Neuronal stem cell (in vitro differentiated cells): Measurements from ENCODE around the gene TUNAR. TPM values are rescaled to one million over a fixed set of nuclear protein-coding genes. Genes with fewer than 3 reads are reported as not detected.

Experiments used
- DNase-seq: peaks from one replicate; pipeline ENCODE4 v3.0.0-alpha.2; 2013; ENCODE audit warnings: low spot score
- H2AFZ ChIP-seq: one replicate; pipeline ENCODE4 v1.6.1; 2013; ENCODE audit warnings: mild to moderate bottlenecking, low read length, inconsistent platforms
- H2AK5ac ChIP-seq: 2 replicates; pipeline ENCODE4 v1.6.1; 2013; ENCODE audit warnings: low read depth, mild to moderate bottlenecking, inconsistent platforms, low read length, moderate library complexity, mixed read lengths
- H2BK120ac ChIP-seq: 2 replicates; pipeline ENCODE4 v1.6.1; 2013; ENCODE audit warnings: low read depth, mild to moderate bottlenecking, inconsistent platforms, low read length, moderate library complexity, mixed read lengths
- H2BK12ac ChIP-seq: one replicate; pipeline ENCODE4 v1.6.1; 2013; ENCODE audit warnings: low read length, inconsistent platforms
- H2BK15ac ChIP-seq: 2 replicates; pipeline ENCODE4 v1.6.1; 2013; ENCODE audit warnings: mild to moderate bottlenecking, low read length, inconsistent platforms, mixed read lengths
- H2BK5ac ChIP-seq: one replicate; pipeline ENCODE4 v1.6.1; 2013; ENCODE audit warnings: inconsistent platforms, mild to moderate bottlenecking, low read length, moderate library complexity
- H3K14ac ChIP-seq: one replicate; pipeline ENCODE4 v1.6.1; 2013; ENCODE audit warnings: low read length, inconsistent platforms
- H3K18ac ChIP-seq: 2 replicates; pipeline ENCODE4 v1.6.1; 2013; ENCODE audit warnings: low read length, inconsistent platforms
- H3K23ac ChIP-seq: 2 replicates; pipeline ENCODE4 v1.6.1; 2013; ENCODE audit warnings: low read depth, mild to moderate bottlenecking, mixed read lengths, low read length, inconsistent platforms; ENCODE audit not compliant: poor library complexity
- H3K27ac ChIP-seq: replicated peaks from 3 replicates; pipeline ENCODE4 v1.5.1; 2013; ENCODE audit warnings: low read length, inconsistent platforms
- H3K27me3 ChIP-seq, 3 experiments: 2 replicates each; pipeline ENCODE4 v1.6.1; 2013; ENCODE audit warnings: low read length in 3 of 3, mild to moderate bottlenecking in 2 of 3, inconsistent platforms in 1 of 3, low read depth in 1 of 3, mixed read lengths in 1 of 3, moderate library complexity in 1 of 3; ENCODE audit not compliant: control insufficient read depth in 3 of 3, insufficient read depth in 3 of 3
- H3K36me3 ChIP-seq, 2 donors: replicated peaks in 1 of 2; 2 replicates each; pipeline ENCODE4 v1.6.1; 2013; ENCODE audit warnings: low read length in 2 of 2; ENCODE audit not compliant: control insufficient read depth in 2 of 2, insufficient read depth in 2 of 2
- H3K4ac ChIP-seq: 2 replicates; pipeline ENCODE4 v1.6.1; 2013; ENCODE audit warnings: inconsistent platforms, mild to moderate bottlenecking, low read length, moderate library complexity
- H3K4me1 ChIP-seq, 2 donors: 1 replicate in 1 of 2; 2 replicates in 1 of 2; pipeline ENCODE4 v1.6.1; 2013; ENCODE audit warnings: low read length in 2 of 2, low read depth in 1 of 2; ENCODE audit not compliant: control insufficient read depth in 2 of 2, insufficient read depth in 1 of 2
- H3K4me2 ChIP-seq: one replicate; pipeline ENCODE4 v1.6.1; 2013; ENCODE audit warnings: mild to moderate bottlenecking, low read length, inconsistent platforms; ENCODE audit not compliant: insufficient read depth, poor library complexity, severe bottlenecking
- H3K4me3 ChIP-seq, 2 donors: 2 replicates each; pipeline ENCODE4 v1.5.1; 2013; ENCODE audit warnings: low read length in 2 of 2, mild to moderate bottlenecking in 2 of 2, inconsistent platforms in 1 of 2, moderate library complexity in 1 of 2
- H3K79me1 ChIP-seq: one replicate; pipeline ENCODE4 v1.6.1; 2013; ENCODE audit warnings: low read depth, mild to moderate bottlenecking, inconsistent platforms, low read length, moderate library complexity
- H3K9ac ChIP-seq: one replicate; pipeline ENCODE4 v1.6.1; 2013; ENCODE audit warnings: mild to moderate bottlenecking, low read depth, low read length, inconsistent platforms; ENCODE audit not compliant: poor library complexity
- H3K9me3 ChIP-seq, 2 donors: replicated peaks in 1 of 2; 2 replicates each; pipeline versions ENCODE3 to v1.6.1; 2013; ENCODE audit warnings: low read length in 2 of 2, mild to moderate bottlenecking in 2 of 2, inconsistent platforms in 1 of 2, low read depth in 1 of 2, mixed read lengths in 1 of 2, moderate library complexity in 1 of 2; ENCODE audit not compliant: control insufficient read depth in 2 of 2, insufficient read depth in 1 of 2
- H4K8ac ChIP-seq: one replicate; pipeline ENCODE4 v1.6.1; 2013; ENCODE audit warnings: low read depth, mild to moderate bottlenecking, inconsistent platforms, low read length, moderate library complexity
- H4K91ac ChIP-seq: one replicate; pipeline ENCODE4 v1.6.1; 2013; ENCODE audit warnings: low read length, low read depth, mild to moderate bottlenecking, inconsistent platforms; ENCODE audit not compliant: poor library complexity
- WGBS, 2 donors: extraction: QIAGEN DNeasy Blood & Tissue Kit; methylation state at CpG; one replicate each; pipeline ENCODE4 v1.1.7; 2013; ENCODE audit warnings: missing lambda C conversion rate in 2 of 2, mixed read lengths in 1 of 2; ENCODE audit not compliant: insufficient read length in 2 of 2, insufficient replicate concordance in 1 of 2; ENCODE audit errors: extremely low coverage in 2 of 2; 5-methylcytosine and 5-hydroxymethylcytosine counted together
- polyA plus RNA-seq, 2 experiments: library from polyadenylated mRNA; stranded (reverse); fragments of 200-250 nt; gene quantifications; one replicate each; pipeline ENCODE4 v1.2.3, GENCODE V29; 2013

Gene TUNAR
- 13.9 TPM for polyA plus RNA-seq (2013, experiment 1 of 2)
- polyA plus RNA-seq (2013, experiment 2 of 2) = 13.2 TPM

- H4K8ac ChIP-seq = no peak within 1 kb of the TSS
- H3K4ac ChIP-seq = no peak within 1 kb of the TSS
- H4K91ac ChIP-seq = peak within 1 kb of the TSS; percentile 49
- H2BK15ac ChIP-seq = peak within 1 kb of the TSS; percentile 49
- H3K4me3 ChIP-seq = peak within 1 kb of the TSS; percentile 64 to 90
- no CpG with 5 or more reads among the region's 70 CpGs for WGBS, 2 donors
- H3K27me3 ChIP-seq = peaks cover 0 to 30% (median 0%) of the 10 kb centered on the region in 3 experiments
- H3K18ac ChIP-seq = peak within 1 kb of the TSS; percentile 95
- H2BK5ac ChIP-seq = peak within 1 kb of the TSS; percentile 75
- H3K4me1 ChIP-seq = peaks cover 11 to 16% of the 10 kb centered on the region in 2 donors
- H2AFZ ChIP-seq = peak within 1 kb of the TSS; percentile 98
- no peak within 1 kb of the TSS for H2BK120ac ChIP-seq
- peaks cover 2% of the 10 kb centered on the region for H3K79me1 ChIP-seq
- H3K9ac ChIP-seq = peak within 1 kb of the TSS; percentile 88
- peak; percentile 32 for DNase-seq
- H2BK12ac ChIP-seq = peak within 1 kb of the TSS; percentile 14
- peak within 1 kb of the TSS; percentile 42 for H3K14ac ChIP-seq
- H3K36me3 ChIP-seq = no peaks in the 10 kb centered on the region
- H2AK5ac ChIP-seq = peak within 1 kb of the TSS; percentile 81
- H3K9me3 ChIP-seq = peaks cover 0 to 3% of the 10 kb centered on the region in 2 donors
- H3K23ac ChIP-seq = no peak within 1 kb of the TSS
- no peak within 1 kb of the TSS for H3K27ac ChIP-seq
- peak within 1 kb of the TSS; percentile 88 for H3K4me2 ChIP-seq
Measured at GRCh38 chr14:95876761-95877538, at the start of gene TUNAR. Gene TUNAR (plus strand): TSS chr14:95876832.

GRCh38 chr14:95828649-95829265 is 47.9 kb upstream of the TUNAR start:
- WGBS, 2 donors = no CpG with 5 or more reads among the region's 3 CpGs
- Histone ChIP-seq H3K4me2 (no peak overlapping the region), H3K4ac (no peak overlapping the region)

GRCh38 chr14:95829321-95829720 is 47.3 kb upstream of the TUNAR start:
- Histone ChIP-seq H3K4me2 (no peak overlapping the region), H2AK5ac (peak overlapping the region; percentile 22), H2BK15ac (no peak overlapping the region), H3K36me3 (no peaks in the 10 kb centered on the region), H3K9ac (no peak overlapping the region), H3K23ac (no peak overlapping the region), H2BK120ac (no peak overlapping the region), H4K8ac (no peak overlapping the region), H3K9me3 (no peaks in the 10 kb centered on the region), H3K27ac (no peak overlapping the region), H3K4me3 (no peak overlapping the region), H3K18ac (no peak overlapping the region), H4K91ac (no peak overlapping the region), H3K79me1 (no peaks in the 10 kb centered on the region), H3K27me3 (peaks cover 0 to 2% (median 0%) of the 10 kb centered on the region in 3 experiments), H2BK12ac (peak overlapping the region; percentile 2), H3K4ac (no peak overlapping the region), H2AFZ (no peak overlapping the region), H3K4me1 (peaks cover 0 to 4% of the 10 kb centered on the region in 2 donors), H3K14ac (no peak overlapping the region), H2BK5ac (no peak overlapping the region)
- no peak for DNase-seq
- no CpG with 5 or more reads among the region's 3 CpGs for WGBS, 2 donors

More at GRCh38 chr14:95828649-95829265, 47.9 kb upstream of the TUNAR start:
- peak overlapping the region; percentile 13 for H2AFZ ChIP-seq
- H2BK120ac ChIP-seq = no peak overlapping the region
- H4K8ac ChIP-seq = no peak overlapping the region
- no peak overlapping the region for H3K27ac ChIP-seq
- no peak overlapping the region for H4K91ac ChIP-seq
- H3K18ac ChIP-seq = no peak overlapping the region
- peaks cover 0 to 4% of the 10 kb centered on the region in 2 donors for H3K4me1 ChIP-seq
- H2AK5ac ChIP-seq = no peak overlapping the region
- H3K9ac ChIP-seq = no peak overlapping the region
- H2BK15ac ChIP-seq = no peak overlapping the region
- H3K79me1 ChIP-seq = no peaks in the 10 kb centered on the region
- no peak overlapping the region for H2BK12ac ChIP-seq
- H3K27me3 ChIP-seq = peaks cover 0 to 2% (median 0%) of the 10 kb centered on the region in 3 experiments
- H2BK5ac ChIP-seq = no peak overlapping the region
- no peak overlapping the region for H3K14ac ChIP-seq
- no peaks in the 10 kb centered on the region for H3K9me3 ChIP-seq
- H3K23ac ChIP-seq = no peak overlapping the region
- peak overlapping the region in 1 of 2 donors; percentile 27 for H3K4me3 ChIP-seq
- H3K36me3 ChIP-seq = no peaks in the 10 kb centered on the region
- no peak for DNase-seq

- no peaks in the 10 kb centered on the region for H3K79me1 ChIP-seq
- no peak overlapping the region for H4K8ac ChIP-seq
- no peak overlapping the region for H3K4ac ChIP-seq
- WGBS, 2 donors = no CpG with 5 or more reads among the region's 3 CpGs
- H2BK15ac ChIP-seq = no peak overlapping the region
- no peak overlapping the region for H3K27ac ChIP-seq
- no peak overlapping the region for H3K4me2 ChIP-seq
- no peak overlapping the region for H2AFZ ChIP-seq
- no peaks in the 10 kb centered on the region for H3K36me3 ChIP-seq
- H2BK12ac ChIP-seq = no peak overlapping the region
- no peak overlapping the region for H2BK120ac ChIP-seq
- H3K14ac ChIP-seq = no peak overlapping the region
- H3K9ac ChIP-seq = no peak overlapping the region
- H3K4me1 ChIP-seq = peaks cover 8 to 9% of the 10 kb centered on the region in 2 donors
- H4K91ac ChIP-seq = no peak overlapping the region
- peaks cover 0 to 2% (median 0%) of the 10 kb centered on the region in 3 experiments for H3K27me3 ChIP-seq
- no peak overlapping the region for H2AK5ac ChIP-seq
- H3K9me3 ChIP-seq = no peaks in the 10 kb centered on the region
- no peak overlapping the region for H2BK5ac ChIP-seq
- no peak overlapping the region for H3K23ac ChIP-seq
- H3K4me3 ChIP-seq = no peak overlapping the region
- DNase-seq = no peak
- no peak overlapping the region for H3K18ac ChIP-seq
Measured at GRCh38 chr14:95830386-95830785, 46.2 kb upstream of the TUNAR start.
